ENCODE measurements around the gene SLC18A3.

Gene SLC18A3

DNA sequence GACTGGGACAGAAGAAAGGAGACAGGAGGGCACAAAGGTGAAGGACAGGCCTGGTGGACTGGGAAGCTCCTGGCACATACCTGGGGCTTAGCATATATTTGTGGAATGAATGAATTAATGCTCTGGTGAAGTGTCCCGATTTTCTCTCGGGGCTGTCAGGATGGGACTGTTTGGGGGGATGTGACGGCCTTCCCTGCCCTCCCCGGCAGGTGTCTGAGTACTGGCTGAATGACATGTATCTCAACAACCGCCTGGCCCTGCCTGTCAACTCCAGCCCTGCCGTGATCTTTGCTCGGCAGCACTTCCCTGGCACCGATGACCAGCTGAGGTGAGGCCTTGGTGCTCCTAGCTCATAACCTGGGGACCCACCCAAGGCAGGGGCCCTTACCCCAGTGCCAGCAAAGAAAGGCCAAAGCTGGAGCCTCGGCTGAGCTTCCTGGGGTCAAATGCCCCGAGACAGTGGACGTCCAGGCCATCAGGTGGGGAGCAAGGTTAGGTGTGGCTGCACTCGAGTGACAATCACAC is 10.2 kb downstream of the SLC18A3 start:
- no peak for DNase-seq (ENCODE audit: low read depth)
- TF ChIP-seq, protein P1, sequence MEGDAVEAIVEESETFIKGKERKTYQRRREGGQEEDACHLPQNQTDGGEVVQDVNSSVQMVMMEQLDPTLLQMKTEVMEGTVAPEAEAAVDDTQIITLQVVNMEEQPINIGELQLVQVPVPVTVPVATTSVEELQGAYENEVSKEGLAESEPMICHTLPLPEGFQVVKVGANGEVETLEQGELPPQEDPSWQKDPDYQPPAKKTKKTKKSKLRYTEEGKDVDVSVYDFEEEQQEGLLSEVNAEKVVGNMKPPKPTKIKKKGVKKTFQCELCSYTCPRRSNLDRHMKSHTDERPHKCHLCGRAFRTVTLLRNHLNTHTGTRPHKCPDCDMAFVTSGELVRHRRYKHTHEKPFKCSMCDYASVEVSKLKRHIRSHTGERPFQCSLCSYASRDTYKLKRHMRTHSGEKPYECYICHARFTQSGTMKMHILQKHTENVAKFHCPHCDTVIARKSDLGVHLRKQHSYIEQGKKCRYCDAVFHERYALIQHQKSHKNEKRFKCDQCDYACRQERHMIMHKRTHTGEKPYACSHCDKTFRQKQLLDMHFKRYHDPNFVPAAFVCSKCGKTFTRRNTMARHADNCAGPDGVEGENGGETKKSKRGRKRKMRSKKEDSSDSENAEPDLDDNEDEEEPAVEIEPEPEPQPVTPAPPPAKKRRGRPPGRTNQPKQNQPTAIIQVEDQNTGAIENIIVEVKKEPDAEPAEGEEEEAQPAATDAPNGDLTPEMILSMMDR (conservative IDR thresholded peaks at IDR 0.05; ENCODE audit: low read length): no peak
- no peak overlapping the region for H3K4me3 ChIP-seq (ENCODE audit: low read length)

DNA sequence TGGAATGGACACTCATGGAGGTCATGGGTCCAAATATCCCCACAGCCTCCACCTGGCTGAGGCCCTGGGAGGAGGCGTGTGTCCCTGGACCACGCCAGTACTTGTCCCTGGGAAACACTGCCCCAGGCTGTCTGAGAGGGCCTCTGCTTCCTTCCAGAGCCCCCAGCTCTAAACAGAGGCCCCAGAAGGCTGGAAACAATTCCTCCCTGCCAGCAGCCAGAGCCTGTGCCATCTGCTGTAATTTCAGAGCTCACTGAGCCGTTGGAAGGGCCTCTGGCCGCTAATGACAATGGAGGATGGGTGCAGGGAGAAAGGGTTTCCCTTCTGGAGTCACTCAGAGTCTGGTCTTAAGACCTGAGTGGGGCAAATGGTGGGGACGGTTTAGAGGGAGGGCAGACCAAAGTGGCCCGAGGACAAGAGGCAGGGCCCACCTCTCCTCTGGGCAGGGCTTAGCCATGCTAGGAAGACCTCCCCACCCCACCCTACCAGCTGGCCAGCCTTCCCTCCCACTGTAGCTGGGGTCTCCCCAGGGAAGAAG is 10.8 kb downstream of the SLC18A3 start:
- H3K4me3 ChIP-seq (ENCODE audit: low read length): no peak overlapping the region
- no peak for DNase-seq (ENCODE audit: low read depth)
- TF ChIP-seq, protein P1 (conservative IDR thresholded peaks at IDR 0.05; ENCODE audit: low read length): no peak

- H3K4me3 ChIP-seq (ENCODE audit: low read length): no peak overlapping the region
- DNase-seq (ENCODE audit: low read depth): no peak
- TF ChIP-seq, protein P1 (conservative IDR thresholded peaks at IDR 0.05; ENCODE audit: low read length): no peak
Measured at GRCh38 chr10:49621561-49621960, 11.5 kb downstream of the SLC18A3 start.

DNA sequence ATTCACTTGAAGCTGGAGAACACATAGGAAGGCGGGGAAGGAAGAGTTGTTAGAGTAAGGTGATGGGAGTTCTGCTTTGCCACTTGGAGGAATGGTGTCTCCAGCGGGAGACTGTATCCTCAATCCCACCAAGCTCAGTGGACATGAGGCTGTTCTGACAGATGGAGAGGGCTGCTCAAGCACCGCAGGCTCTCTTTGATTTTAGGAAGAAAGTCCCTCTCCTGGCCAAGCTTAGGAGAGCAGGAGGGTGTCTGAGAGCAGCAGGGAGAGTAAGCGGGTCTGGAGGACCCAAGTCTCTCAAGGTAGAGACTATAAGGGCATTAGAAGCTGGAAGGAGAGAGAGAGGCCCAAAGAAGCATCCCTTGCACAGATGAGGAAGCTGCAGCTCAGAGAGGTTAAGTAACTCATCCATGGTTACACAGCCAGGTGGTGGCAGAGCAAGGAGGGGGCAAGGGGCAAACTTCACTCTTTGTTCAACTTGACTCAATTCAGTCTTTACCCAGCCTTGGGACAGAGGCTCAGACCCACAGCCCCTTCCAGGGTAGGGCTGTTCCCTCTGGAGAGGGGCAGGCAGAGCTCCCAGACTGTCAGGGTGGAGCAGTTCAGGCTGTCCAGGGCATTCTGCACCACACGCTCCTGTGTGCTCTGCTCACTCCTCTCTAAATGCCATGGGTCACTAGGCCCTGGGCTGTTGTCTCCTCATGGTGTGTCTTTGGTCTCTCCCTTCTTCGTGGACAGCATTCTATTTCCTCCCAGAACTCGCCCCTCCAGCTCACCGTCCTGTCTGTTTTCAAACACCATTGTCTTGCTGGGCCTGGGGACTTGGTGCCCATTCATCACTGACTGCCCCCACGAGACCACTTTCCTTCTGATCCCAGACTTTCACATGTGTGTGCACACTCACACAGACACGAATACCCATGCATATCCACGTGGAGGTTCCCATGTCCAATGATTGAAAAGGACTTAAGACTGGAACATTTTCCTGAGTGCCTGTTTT is 12.6 kb downstream of the SLC18A3 start:
- H3K4me3 ChIP-seq (ENCODE audit: low read length): no peak overlapping the region
- TF ChIP-seq, protein P1 (conservative IDR thresholded peaks at IDR 0.05; ENCODE audit: low read length): no peak
- DNase-seq (ENCODE audit: low read depth): no peak

DNA sequence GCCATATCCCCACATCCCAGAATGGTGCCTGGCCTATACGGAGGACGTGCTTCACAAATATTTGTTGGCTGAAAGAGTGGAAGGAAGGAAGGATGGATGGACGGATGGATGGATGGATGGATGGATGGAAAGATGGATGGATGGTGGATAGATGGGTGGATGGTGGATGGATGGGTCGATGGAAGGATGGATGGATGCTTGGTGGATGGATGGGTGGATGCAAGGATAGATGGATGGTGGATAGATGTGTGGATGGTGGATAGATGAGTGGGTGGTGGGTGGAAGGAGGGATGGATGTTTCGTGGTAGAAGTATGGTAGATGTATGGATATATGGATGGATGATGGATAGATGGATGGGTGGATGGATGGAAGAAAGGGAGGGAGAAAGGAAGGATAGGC is 14.5 kb downstream of the SLC18A3 start:
- TF ChIP-seq, protein P1 (conservative IDR thresholded peaks at IDR 0.05; ENCODE audit: low read length): no peak
- no peak overlapping the region for H3K4me3 ChIP-seq (ENCODE audit: low read length)
- no peak for DNase-seq (ENCODE audit: low read depth)

- H3K4me3 ChIP-seq (ENCODE audit: low read length): no peak overlapping the region
- TF ChIP-seq, protein P1 (conservative IDR thresholded peaks at IDR 0.05; ENCODE audit: low read length): no peak
- no peak for DNase-seq (ENCODE audit: low read depth)
Measured at GRCh38 chr10:49625411-49625810, 15.3 kb downstream of the SLC18A3 start.

Data from AG10803 (cell line).